Subcutaneous abdominal adipose tissue (tissue), 5 donors: ENCODE measurements around the gene OGFOD1.
"Not testable (repeated sequence)": the region's sequence is repeated elsewhere in the genome, so short reads cannot be mapped to it uniquely, and the experiment has no call there.

Experiments
- H3K27ac ChIP-seq: one replicate; pipeline ENCODE4 v1.7.0; 2013; ENCODE audit warnings: low read depth, mild to moderate bottlenecking, inconsistent platforms, low read length, moderate library complexity
- H3K27me3 ChIP-seq, 5 donors: one replicate each; pipeline ENCODE4 v1.7.0; 2013; ENCODE audit warnings: low read length in 5 of 5, inconsistent platforms in 1 of 5; ENCODE audit not compliant: control insufficient read depth in 5 of 5, insufficient read depth in 4 of 5
- H3K36me3 ChIP-seq, 5 donors: one replicate each; pipeline ENCODE4 v1.7.0; 2013; ENCODE audit warnings: low read length in 5 of 5; ENCODE audit not compliant: control insufficient read depth in 5 of 5, insufficient read depth in 5 of 5
- H3K4me1 ChIP-seq, 5 donors: one replicate each; pipeline ENCODE4 v1.7.0; 2013; ENCODE audit warnings: low read length in 5 of 5, mild to moderate bottlenecking in 3 of 5, moderate library complexity in 1 of 5; ENCODE audit not compliant: control insufficient read depth in 5 of 5, insufficient read depth in 5 of 5
- H3K4me3 ChIP-seq, 5 donors: one replicate each; pipeline ENCODE4 v1.7.0; 2013; ENCODE audit warnings: low read length in 5 of 5, low read depth in 1 of 5
- H3K9ac ChIP-seq, 5 donors: one replicate each; pipeline ENCODE4 v1.7.0; 2013; ENCODE audit warnings: low read length in 5 of 5, mild to moderate bottlenecking in 4 of 5, moderate library complexity in 3 of 5
- H3K9me3 ChIP-seq, 5 donors: one replicate each; pipeline ENCODE4 v1.7.0; 2013; ENCODE audit warnings: low read length in 5 of 5; ENCODE audit not compliant: control insufficient read depth in 5 of 5
- donor health status: healthy.
- donor health status: healthy.
- donor health status: healthy.
- donor health status: healthy.
- donor health status: healthy.

OGFOD1 gene

DNA sequence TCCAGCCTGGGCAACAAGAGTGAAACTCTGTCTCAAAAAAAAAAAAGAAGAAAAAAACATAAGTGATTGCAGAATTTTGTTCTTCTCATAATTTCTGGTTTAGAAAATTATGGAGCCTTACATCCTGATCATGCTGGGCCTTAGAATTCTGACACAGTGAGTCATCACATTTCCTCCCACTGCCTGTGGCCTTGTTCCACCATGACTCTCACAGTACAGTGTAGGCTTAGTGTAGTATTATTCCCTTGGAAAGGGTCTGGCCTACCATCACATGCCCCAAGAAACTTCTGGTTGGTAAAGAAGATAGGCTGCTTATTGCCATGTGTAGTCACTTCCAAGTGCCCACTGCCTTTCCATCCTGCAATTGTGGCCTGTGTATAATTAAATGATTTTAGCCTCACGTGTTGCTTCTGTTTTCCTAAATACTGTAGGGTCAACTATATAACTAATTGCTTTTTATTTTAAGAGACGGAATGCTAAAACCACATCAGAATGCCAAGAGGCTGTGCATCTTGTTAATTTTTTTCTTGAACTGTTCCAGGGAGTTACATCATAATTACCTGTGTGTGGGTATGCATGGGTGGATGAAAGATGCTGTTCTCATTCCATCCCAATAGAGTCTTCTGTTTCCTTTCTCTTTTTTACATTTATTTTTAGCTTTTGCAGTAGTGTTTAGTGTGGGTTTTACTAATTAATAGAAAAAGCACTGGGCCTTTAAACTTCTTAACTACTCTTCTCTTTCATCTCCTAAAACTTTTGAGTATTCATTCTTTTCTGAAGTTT is 25.9 kb downstream of the OGFOD1 start:
- Histone ChIP-seq H3K27me3 (no peaks in the 10 kb centered on the region), H3K4me1 (peaks cover 0 to 8% (median 7%) of the 10 kb centered on the region in 5 donors), H3K27ac (no peak overlapping the region), H3K9me3 (no peaks in the 10 kb centered on the region), H3K9ac (no peak overlapping the region), H3K36me3 (peaks cover 38 to 78% (median 60%) of the 10 kb centered on the region in 5 donors), H3K4me3 (no peak overlapping the region)

DNA sequence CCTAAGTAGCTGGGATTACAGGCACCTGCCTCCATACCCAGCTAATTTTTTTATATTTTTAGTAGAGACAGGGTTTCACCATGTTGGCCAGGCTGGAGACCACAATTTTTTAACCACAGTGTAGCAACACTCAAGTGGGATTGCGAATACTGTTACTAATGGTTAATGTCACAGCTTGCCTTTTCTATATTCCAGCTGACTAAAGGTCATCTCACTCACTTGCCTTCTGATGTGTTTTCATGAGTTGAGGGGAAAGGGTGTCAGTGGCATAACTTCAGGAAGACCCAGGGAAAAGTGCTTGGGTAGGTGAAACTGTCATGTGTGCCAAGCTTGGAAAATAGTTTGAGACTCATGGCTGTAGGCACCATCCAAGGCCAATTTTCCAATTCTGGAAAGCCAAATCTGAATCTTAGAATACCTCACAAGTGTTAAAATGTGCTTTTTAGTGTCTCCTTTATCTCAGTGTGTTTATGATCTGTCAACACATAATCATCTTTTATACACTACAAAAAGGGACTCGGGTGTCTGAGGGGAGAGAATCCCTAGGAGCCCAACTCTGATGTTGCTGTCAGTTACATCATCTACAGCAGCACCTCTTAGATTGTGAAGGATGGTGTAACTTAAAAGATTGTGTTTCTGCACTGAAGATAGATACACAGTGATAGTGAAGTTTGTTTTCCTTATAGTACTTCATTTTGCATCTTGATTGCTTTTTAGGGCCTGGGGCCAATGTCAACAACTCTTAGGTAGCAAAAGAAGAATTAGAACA is 27.1 kb downstream of the OGFOD1 start:
- Histone ChIP-seq H3K4me1 (peaks cover 0 to 8% (median 7%) of the 10 kb centered on the region in 5 donors), H3K9ac (no peak overlapping the region), H3K9me3 (no peaks in the 10 kb centered on the region), H3K27me3 (no peaks in the 10 kb centered on the region), H3K4me3 (no peak overlapping the region), H3K36me3 (peaks cover 40 to 77% (median 59%) of the 10 kb centered on the region in 5 donors), H3K27ac (no peak overlapping the region)

DNA sequence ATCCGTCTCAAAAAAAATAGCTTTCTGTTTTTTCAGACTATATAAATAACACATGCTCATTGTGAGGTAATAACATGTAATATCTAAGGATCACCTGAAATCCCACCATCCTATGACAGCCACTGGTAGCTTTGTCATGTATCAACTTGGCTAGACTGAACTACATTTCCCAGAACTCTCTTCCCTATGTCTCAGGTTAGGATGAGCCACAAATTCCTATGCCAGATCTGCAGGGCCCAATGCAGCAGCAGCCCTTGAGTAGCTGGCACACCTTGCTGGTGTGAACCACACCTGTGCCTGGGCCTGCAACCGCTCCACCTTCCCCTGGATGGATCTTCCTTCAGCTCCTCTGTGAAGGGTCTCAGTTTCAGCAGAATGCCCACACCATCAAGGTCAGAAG is 28.1 kb downstream of the OGFOD1 start:
- Histone ChIP-seq H3K9me3 (no peaks in the 10 kb centered on the region), H3K4me1 (peaks cover 0 to 8% (median 7%) of the 10 kb centered on the region in 5 donors), H3K9ac (no peak overlapping the region), H3K36me3 (peaks cover 42 to 73% (median 57%) of the 10 kb centered on the region in 5 donors), H3K4me3 (no peak overlapping the region), H3K27me3 (no peaks in the 10 kb centered on the region), H3K27ac (no peak overlapping the region)

DNA sequence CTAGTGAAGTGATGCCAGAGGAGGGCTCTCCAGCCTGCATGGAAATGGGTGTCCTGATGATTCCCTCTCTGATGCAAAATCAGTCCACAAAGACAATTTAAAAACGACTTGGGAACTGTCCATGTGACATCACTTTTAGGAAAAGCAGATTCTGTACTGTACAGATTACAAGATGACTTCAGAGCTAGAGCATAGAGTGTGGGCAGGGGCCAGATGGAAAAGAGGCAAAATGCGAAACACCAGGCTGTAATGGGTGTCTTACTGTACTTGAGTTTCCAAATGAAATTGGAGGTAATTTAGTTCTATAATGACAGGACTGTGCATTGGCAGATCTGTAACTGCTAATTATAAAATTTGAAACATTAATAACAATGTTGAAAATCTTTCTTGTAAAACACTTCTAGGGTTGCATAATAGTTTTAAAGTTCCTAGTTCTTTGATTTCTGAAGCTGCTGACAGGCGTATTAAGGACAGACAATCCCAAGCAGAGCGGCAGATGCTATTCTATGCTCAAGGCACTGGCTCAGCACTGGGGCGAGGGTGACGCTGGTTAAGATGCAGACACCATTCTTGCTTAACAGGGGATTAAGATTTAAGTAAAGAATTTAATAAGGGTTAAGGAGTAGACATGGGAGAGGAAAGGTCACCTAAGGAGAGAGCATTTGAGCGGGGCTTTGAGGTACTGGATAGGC is 29.6 kb downstream of the OGFOD1 start:
- Histone ChIP-seq H3K4me3 (no peak overlapping the region), H3K4me1 (peaks cover 0 to 8% (median 7%) of the 10 kb centered on the region in 5 donors), H3K9ac (no peak overlapping the region), H3K27ac (no peak overlapping the region), H3K27me3 (no peaks in the 10 kb centered on the region), H3K9me3 (no peaks in the 10 kb centered on the region), H3K36me3 (peaks cover 42 to 68% (median 48%) of the 10 kb centered on the region in 5 donors)

DNA sequence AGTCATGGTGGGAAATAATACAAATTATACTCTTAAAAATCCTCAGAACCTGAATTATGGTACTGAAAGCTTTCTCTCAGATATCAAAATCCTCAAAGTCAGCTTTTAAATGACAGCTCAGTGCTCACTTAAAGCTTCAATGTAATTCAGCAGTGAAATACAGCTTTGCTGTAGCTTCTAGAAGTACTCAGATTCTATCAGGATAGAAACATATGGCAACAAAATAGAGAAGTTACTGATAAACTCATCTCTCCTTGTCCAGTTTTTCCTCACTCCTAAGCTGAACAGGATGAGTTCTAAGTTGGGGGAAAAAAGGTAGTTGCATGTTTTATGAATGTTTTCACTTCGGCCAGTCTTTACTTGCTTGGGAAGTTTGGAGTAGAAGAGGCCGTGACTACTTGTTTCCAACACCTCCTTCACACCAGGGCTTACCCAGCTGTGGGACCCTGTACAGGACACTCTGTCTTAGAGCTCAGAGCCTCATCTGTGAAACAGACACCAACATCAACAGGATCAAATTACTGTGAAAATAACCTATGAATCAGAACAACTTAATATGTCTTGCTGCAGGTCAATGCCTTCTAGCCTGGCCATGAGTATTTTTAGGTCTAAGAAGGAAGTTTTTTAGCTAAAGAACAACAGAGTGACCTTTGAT is 30.2 kb downstream of the OGFOD1 start:
- Histone ChIP-seq H3K27ac (no peak overlapping the region), H3K36me3 (peaks cover 41 to 65% (median 43%) of the 10 kb centered on the region in 5 donors), H3K9me3 (no peaks in the 10 kb centered on the region), H3K4me1 (peaks cover 0 to 8% (median 7%) of the 10 kb centered on the region in 5 donors), H3K27me3 (no peaks in the 10 kb centered on the region), H3K4me3 (no peak overlapping the region), H3K9ac (no peak overlapping the region)

DNA sequence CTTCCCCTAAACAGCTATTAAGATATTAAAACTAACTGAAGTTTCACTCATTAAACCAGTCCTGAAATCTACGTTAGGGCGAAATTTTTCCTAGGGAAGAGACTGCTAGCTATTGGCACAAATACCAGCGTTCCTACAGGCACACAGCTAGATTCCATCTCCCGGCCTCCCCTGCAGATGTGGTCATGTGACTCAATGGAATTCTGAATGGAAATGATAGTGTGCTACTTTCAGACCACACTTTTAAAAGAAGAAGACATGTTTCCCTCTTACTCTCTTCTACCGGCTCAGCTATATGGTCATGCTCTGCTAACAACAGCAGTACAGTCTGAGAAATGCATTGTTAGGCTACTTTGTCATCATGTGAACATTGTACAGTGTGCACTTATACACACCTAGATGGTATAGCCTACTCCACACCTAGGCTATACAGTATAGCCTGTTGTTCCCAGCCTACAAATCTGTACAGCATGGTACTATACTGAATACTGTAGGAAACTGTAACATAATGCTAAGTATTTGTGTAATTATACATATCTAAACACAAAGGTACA is 31.4 kb downstream of the OGFOD1 start:
- Histone ChIP-seq H3K27ac (no peak overlapping the region), H3K27me3 (no peaks in the 10 kb centered on the region), H3K4me1 (peaks cover 0 to 8% (median 7%) of the 10 kb centered on the region in 5 donors), H3K9me3 (no peaks in the 10 kb centered on the region), H3K9ac (no peak overlapping the region), H3K4me3 (no peak overlapping the region), H3K36me3 (peaks cover 32 to 55% (median 36%) of the 10 kb centered on the region in 5 donors)

DNA sequence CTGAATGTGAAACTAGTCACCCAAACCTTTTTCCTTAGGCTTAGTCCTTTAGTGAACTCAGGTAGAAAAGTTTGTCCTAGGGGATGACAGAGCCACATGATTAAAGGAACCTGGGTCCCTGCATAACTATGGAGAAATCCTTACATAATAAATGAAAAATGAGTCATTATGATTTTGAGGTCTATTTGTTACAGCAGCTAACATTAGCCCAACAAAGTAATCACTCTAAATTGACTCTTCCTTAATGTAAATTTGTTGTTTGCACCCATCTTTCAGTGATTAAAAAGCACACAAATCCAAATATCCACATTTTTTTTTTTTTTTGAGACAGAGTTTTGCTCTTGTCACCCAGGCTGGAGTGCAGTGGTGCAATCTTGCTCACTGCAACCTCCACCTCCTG is 32.0 kb downstream of the OGFOD1 start:
- H3K36me3 ChIP-seq, result peaks cover 30 to 48% (median 33%) of the 10 kb centered on the region in 5 donors
- H3K4me3 ChIP-seq, result no peak overlapping the region
- no peak overlapping the region for H3K9ac ChIP-seq
- no peaks in the 10 kb centered on the region for H3K9me3 ChIP-seq
- no peak overlapping the region for H3K27ac ChIP-seq
- H3K4me1 ChIP-seq, result peaks cover 0 to 8% (median 7%) of the 10 kb centered on the region in 5 donors
- H3K27me3 ChIP-seq, result no peaks in the 10 kb centered on the region

DNA sequence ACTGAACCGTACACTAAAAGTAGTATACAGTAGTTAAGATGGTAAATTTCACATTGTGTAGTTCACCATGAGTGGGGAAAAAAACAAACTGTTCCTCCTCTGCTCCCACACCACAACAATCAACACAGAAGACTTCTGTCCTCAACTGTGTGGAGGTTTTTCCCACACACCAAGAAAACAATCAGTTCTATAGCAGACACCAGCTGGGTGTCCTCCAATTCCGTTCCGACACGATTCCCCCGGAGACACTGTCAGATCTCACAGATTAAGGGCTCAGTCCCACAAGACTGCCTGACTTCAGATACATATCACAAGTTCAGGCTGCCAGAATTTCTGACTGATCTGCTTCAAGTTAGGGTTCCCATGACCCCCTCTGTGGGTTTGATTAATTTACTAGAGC is 36.7 kb downstream of the OGFOD1 start:
- peaks cover 11 to 32% (median 19%) of the 10 kb centered on the region in 5 donors for H3K36me3 ChIP-seq
- H3K9me3 ChIP-seq, result no peaks in the 10 kb centered on the region
- H3K27ac ChIP-seq, result no peak overlapping the region
- H3K9ac ChIP-seq, result no peak overlapping the region
- H3K27me3 ChIP-seq, result no peaks in the 10 kb centered on the region
- no peak overlapping the region for H3K4me3 ChIP-seq
- no peaks in the 10 kb centered on the region for H3K4me1 ChIP-seq

DNA sequence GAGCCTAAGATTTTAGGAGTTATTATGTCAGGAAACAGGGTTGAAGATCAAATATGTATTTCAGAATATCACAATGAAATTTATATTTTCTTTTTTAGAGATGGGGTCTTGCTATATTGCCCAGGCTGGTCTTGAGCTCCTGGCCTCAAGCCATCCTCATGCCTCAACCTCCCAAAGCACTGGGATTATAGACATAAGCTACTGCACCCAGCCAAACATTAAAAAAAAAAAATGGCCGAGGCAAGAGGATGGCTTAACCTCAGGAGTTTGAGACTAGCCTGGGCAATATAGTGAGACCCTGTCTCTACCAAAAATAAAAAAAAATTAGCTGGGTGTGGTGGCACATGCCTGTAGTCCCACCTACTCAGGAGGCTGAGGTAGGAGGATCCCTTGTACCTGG is 37.5 kb downstream of the OGFOD1 start:
- H3K4me3 ChIP-seq, H3K27me3 ChIP-seq, H3K27ac ChIP-seq, H3K9ac ChIP-seq, H3K9me3 ChIP-seq, H3K4me1 ChIP-seq: not testable (repeated sequence)
- H3K36me3 ChIP-seq, result peaks cover 7 to 27% (median 17%) of the 10 kb centered on the region in 5 donors
